ENCODE data around the gene FAM168A.

Gene FAM168A

GRCh38 chr11:73529204-73529530 is 68.7 kb downstream of the FAM168A start:
- H3K36me3 ChIP-seq (ENCODE audit: insufficient read depth, low read depth, low read length), result no peaks in the 10 kb centered on the region
- H3K4me3 ChIP-seq (ENCODE audit: low read length), result peak overlapping the region; percentile 32; the same call in 1 of the 2 replicates
- peak overlapping the region; percentile 44; the same call in 1 of the 2 replicates for H3K9ac ChIP-seq (ENCODE audit: low read depth, low read length)
- peaks cover 50% of the 10 kb centered on the region for H3K4me1 ChIP-seq (ENCODE audit: insufficient read depth, low read length)
- peaks cover under 1% of the 10 kb centered on the region; the same call in 1 of the 2 replicates for H3K9me3 ChIP-seq (ENCODE audit: insufficient read depth, low read depth, low read length)
- H3K27me3 ChIP-seq (ENCODE audit: insufficient read depth, low read length), result no peaks in the 10 kb centered on the region
- H3K27ac ChIP-seq (ENCODE audit: low read length), result peak overlapping the region; percentile 50

GRCh38 chr11:73528483-73529203 is 69.3 kb downstream of the FAM168A start:
- peaks cover 50% of the 10 kb centered on the region for H3K4me1 ChIP-seq (ENCODE audit: insufficient read depth, low read length)

GRCh38 chr11:73528013-73528412 is 69.9 kb downstream of the FAM168A start:
- H3K9me3 ChIP-seq (ENCODE audit: insufficient read depth, low read depth, low read length), result peaks cover 9% of the 10 kb centered on the region
- H3K36me3 ChIP-seq (ENCODE audit: insufficient read depth, low read depth, low read length), result no peaks in the 10 kb centered on the region
- peak overlapping the region; percentile 23; the same call in 1 of the 2 replicates for H3K9ac ChIP-seq (ENCODE audit: low read depth, low read length)
- no peak overlapping the region for H3K4me3 ChIP-seq (ENCODE audit: low read length)
- H3K4me1 ChIP-seq (ENCODE audit: insufficient read depth, low read length), result peaks cover 50% of the 10 kb centered on the region
- peak overlapping the region; percentile 39 for H3K27ac ChIP-seq (ENCODE audit: low read length)
- no peaks in the 10 kb centered on the region for H3K27me3 ChIP-seq (ENCODE audit: insufficient read depth, low read length)

More at GRCh38 chr11:73528483-73529203, 69.3 kb downstream of the FAM168A start:
- peaks cover 5% of the 10 kb centered on the region for H3K9me3 ChIP-seq (ENCODE audit: insufficient read depth, low read depth, low read length)
- peak overlapping the region; percentile 50 for H3K27ac ChIP-seq (ENCODE audit: low read length)
- H3K36me3 ChIP-seq (ENCODE audit: insufficient read depth, low read depth, low read length), result no peaks in the 10 kb centered on the region
- H3K27me3 ChIP-seq (ENCODE audit: insufficient read depth, low read length), result no peaks in the 10 kb centered on the region
- H3K4me3 ChIP-seq (ENCODE audit: low read length), result peak overlapping the region; percentile 32; the same call in 1 of the 2 replicates
- peak overlapping the region; percentile 44; the same call in 1 of the 2 replicates for H3K9ac ChIP-seq (ENCODE audit: low read depth, low read length)

- Histone ChIP-seq H3K27me3 (ENCODE audit: insufficient read depth, low read length) (no peaks in the 10 kb centered on the region), H3K27ac (ENCODE audit: low read length) (no peak overlapping the region), H3K9me3 (ENCODE audit: insufficient read depth, low read depth, low read length) (peaks cover 9% of the 10 kb centered on the region), H3K4me3 (ENCODE audit: low read length) (no peak overlapping the region), H3K9ac (ENCODE audit: low read depth, low read length) (no peak overlapping the region; the same call in 1 of the 2 replicates), H3K4me1 (ENCODE audit: insufficient read depth, low read length) (peaks cover 43% of the 10 kb centered on the region), H3K36me3 (ENCODE audit: insufficient read depth, low read depth, low read length) (no peaks in the 10 kb centered on the region)
These were observed 72.3 kb downstream of the FAM168A start for GRCh38 chr11:73525611-73526010.

GRCh38 chr11:73524774-73525173 is 73.1 kb downstream of the FAM168A start:
- no peak overlapping the region for H3K4me3 ChIP-seq (ENCODE audit: low read length)
- H3K9me3 ChIP-seq (ENCODE audit: insufficient read depth, low read depth, low read length), result peaks cover 9% of the 10 kb centered on the region
- H3K27ac ChIP-seq (ENCODE audit: low read length), result no peak overlapping the region
- H3K36me3 ChIP-seq (ENCODE audit: insufficient read depth, low read depth, low read length), result no peaks in the 10 kb centered on the region
- H3K4me1 ChIP-seq (ENCODE audit: insufficient read depth, low read length), result peaks cover 40% of the 10 kb centered on the region
- H3K27me3 ChIP-seq (ENCODE audit: insufficient read depth, low read length), result no peaks in the 10 kb centered on the region
- no peak overlapping the region for H3K9ac ChIP-seq (ENCODE audit: low read depth, low read length)

GRCh38 chr11:73521621-73522020 is 76.3 kb downstream of the FAM168A start:
- H3K9me3 ChIP-seq (ENCODE audit: insufficient read depth, low read depth, low read length), result peaks cover 9% of the 10 kb centered on the region
- peaks cover 11% of the 10 kb centered on the region; the same call in 1 of the 2 replicates for H3K4me1 ChIP-seq (ENCODE audit: insufficient read depth, low read length)
- no peak overlapping the region for H3K9ac ChIP-seq (ENCODE audit: low read depth, low read length)
- no peaks in the 10 kb centered on the region for H3K27me3 ChIP-seq (ENCODE audit: insufficient read depth, low read length)
- no peaks in the 10 kb centered on the region for H3K36me3 ChIP-seq (ENCODE audit: insufficient read depth, low read depth, low read length)
- H3K27ac ChIP-seq (ENCODE audit: low read length), result no peak overlapping the region
- H3K4me3 ChIP-seq (ENCODE audit: low read length), result no peak overlapping the region

- Histone ChIP-seq H3K27me3 (ENCODE audit: insufficient read depth, low read length) (no peaks in the 10 kb centered on the region), H3K4me3 (ENCODE audit: low read length) (no peak overlapping the region), H3K27ac (ENCODE audit: low read length) (no peak overlapping the region), H3K36me3 (ENCODE audit: insufficient read depth, low read depth, low read length) (no peaks in the 10 kb centered on the region), H3K9me3 (ENCODE audit: insufficient read depth, low read depth, low read length) (peaks cover 9% of the 10 kb centered on the region), H3K4me1 (ENCODE audit: insufficient read depth, low read length) (peaks cover 5% of the 10 kb centered on the region; the same call in 1 of the 2 replicates), H3K9ac (ENCODE audit: low read depth, low read length) (no peak overlapping the region)
These were observed 77.4 kb downstream of the FAM168A start for GRCh38 chr11:73520353-73521061.

GRCh38 chr11:73519266-73519665 is 78.6 kb downstream of the FAM168A start:
- no peak overlapping the region for H3K4me3 ChIP-seq (ENCODE audit: low read length)
- H3K36me3 ChIP-seq (ENCODE audit: insufficient read depth, low read depth, low read length), result no peaks in the 10 kb centered on the region
- peaks cover 5% of the 10 kb centered on the region; the same call in 1 of the 2 replicates for H3K4me1 ChIP-seq (ENCODE audit: insufficient read depth, low read length)
- no peak overlapping the region for H3K9ac ChIP-seq (ENCODE audit: low read depth, low read length)
- no peaks in the 10 kb centered on the region for H3K27me3 ChIP-seq (ENCODE audit: insufficient read depth, low read length)
- H3K27ac ChIP-seq (ENCODE audit: low read length), result no peak overlapping the region
- H3K9me3 ChIP-seq (ENCODE audit: insufficient read depth, low read depth, low read length), result peaks cover 9% of the 10 kb centered on the region

- Histone ChIP-seq H3K36me3 (ENCODE audit: insufficient read depth, low read depth, low read length) (no peaks in the 10 kb centered on the region), H3K27ac (ENCODE audit: low read length) (no peak overlapping the region), H3K9ac (ENCODE audit: low read depth, low read length) (no peak overlapping the region), H3K4me1 (ENCODE audit: insufficient read depth, low read length) (peaks cover 5% of the 10 kb centered on the region; the same call in 1 of the 2 replicates), H3K4me3 (ENCODE audit: low read length) (no peak overlapping the region), H3K9me3 (ENCODE audit: insufficient read depth, low read depth, low read length) (no peaks in the 10 kb centered on the region), H3K27me3 (ENCODE audit: insufficient read depth, low read length) (no peaks in the 10 kb centered on the region)
These were observed 79.7 kb downstream of the FAM168A start for GRCh38 chr11:73518195-73518594.

- no peak overlapping the region for H3K9ac ChIP-seq (ENCODE audit: low read depth, low read length)
- H3K36me3 ChIP-seq (ENCODE audit: insufficient read depth, low read depth, low read length), result no peaks in the 10 kb centered on the region
- H3K9me3 ChIP-seq (ENCODE audit: insufficient read depth, low read depth, low read length), result no peaks in the 10 kb centered on the region
- no peak overlapping the region for H3K27ac ChIP-seq (ENCODE audit: low read length)
- no peaks in the 10 kb centered on the region for H3K4me1 ChIP-seq (ENCODE audit: insufficient read depth, low read length)
- H3K27me3 ChIP-seq (ENCODE audit: insufficient read depth, low read length), result no peaks in the 10 kb centered on the region
- H3K4me3 ChIP-seq (ENCODE audit: low read length), result no peak overlapping the region
These were observed 81.8 kb downstream of the FAM168A start for GRCh38 chr11:73516080-73516479.

GRCh38 chr11:73513707-73514106 is 84.2 kb downstream of the FAM168A start:
- H3K9ac ChIP-seq (ENCODE audit: low read depth, low read length), result no peak overlapping the region
- H3K27me3 ChIP-seq (ENCODE audit: insufficient read depth, low read length), result no peaks in the 10 kb centered on the region
- no peaks in the 10 kb centered on the region for H3K36me3 ChIP-seq (ENCODE audit: insufficient read depth, low read depth, low read length)
- no peaks in the 10 kb centered on the region for H3K4me1 ChIP-seq (ENCODE audit: insufficient read depth, low read length)
- H3K9me3 ChIP-seq (ENCODE audit: insufficient read depth, low read depth, low read length), result no peaks in the 10 kb centered on the region
- no peak overlapping the region for H3K4me3 ChIP-seq (ENCODE audit: low read length)
- H3K27ac ChIP-seq (ENCODE audit: low read length), result no peak overlapping the region

GRCh38 chr11:73510877-73511276 is 87.0 kb downstream of the FAM168A start:
- no peak overlapping the region for H3K27ac ChIP-seq (ENCODE audit: low read length)
- H3K36me3 ChIP-seq (ENCODE audit: insufficient read depth, low read depth, low read length), result no peaks in the 10 kb centered on the region
- H3K4me3 ChIP-seq (ENCODE audit: low read length), result no peak overlapping the region
- no peaks in the 10 kb centered on the region for H3K4me1 ChIP-seq (ENCODE audit: insufficient read depth, low read length)
- H3K9me3 ChIP-seq (ENCODE audit: insufficient read depth, low read depth, low read length), result no peaks in the 10 kb centered on the region
- H3K9ac ChIP-seq (ENCODE audit: low read depth, low read length), result no peak overlapping the region
- H3K27me3 ChIP-seq (ENCODE audit: insufficient read depth, low read length), result no peaks in the 10 kb centered on the region
